Loucy (cell line): ENCODE measurements around the gene NAV1.

Experiments
- H2AFZ ChIP-seq: fragments of 200-600 bp; sonication (generic); 2 replicates; pipeline ENCODE4 v1.6.0; 2016; ENCODE audit warnings: antibody characterized with exemption, mild to moderate bottlenecking, low read length, moderate library complexity
- H3F3A ChIP-seq: fragments of 200-600 bp; 2 replicates; pipeline ENCODE4 v1.6.0; 2016; ENCODE audit warnings: antibody characterized with exemption, low read depth, mild to moderate bottlenecking
- H3K27me3 ChIP-seq: fragments of 200-600 bp; sonication (generic); 2 replicates; pipeline ENCODE4 v1.6.1; 2014; ENCODE audit warnings: low read length, mild to moderate bottlenecking; ENCODE audit not compliant: insufficient read depth, poor library complexity, severe bottlenecking
- H3K36me3 ChIP-seq: fragments of 200-600 bp; sonication (generic); 2 replicates; pipeline ENCODE4 v1.6.1; 2016; ENCODE audit warnings: low read length; ENCODE audit not compliant: insufficient read depth
- H3K4me1 ChIP-seq: fragments of 200-600 bp; sonication (generic); 2 replicates; pipeline ENCODE4 v1.5.1; 2014; ENCODE audit warnings: low read length, mild to moderate bottlenecking; ENCODE audit not compliant: insufficient read depth, poor library complexity, severe bottlenecking
- H3K4me2 ChIP-seq: fragments of 200-600 bp; sonication (generic); 2 replicates; pipeline ENCODE4 v1.6.0; 2014; ENCODE audit warnings: antibody characterized with exemption, low read length, low read depth, mild to moderate bottlenecking; ENCODE audit not compliant: poor library complexity, severe bottlenecking
- H3K4me3 ChIP-seq: fragments of 200-600 bp; sonication (generic); 2 replicates; pipeline ENCODE4 v1.5.1; 2014; ENCODE audit warnings: low read length, mild to moderate bottlenecking, mixed read lengths; ENCODE audit not compliant: poor library complexity, severe bottlenecking
- H3K79me2 ChIP-seq: fragments of 200-600 bp; sonication (generic); 2 replicates; pipeline ENCODE4 v1.6.1; 2014; ENCODE audit warnings: low read length; ENCODE audit not compliant: insufficient read depth
- H3K9ac ChIP-seq: fragments of 200-600 bp; sonication (generic); 2 replicates; pipeline ENCODE4 v1.6.0; 2014; ENCODE audit warnings: mild to moderate bottlenecking, low read depth, low read length, moderate library complexity; ENCODE audit not compliant: poor library complexity, severe bottlenecking
- H3K9me2 ChIP-seq: fragments of 200-600 bp; sonication (generic); replicated peaks from 2 replicates; pipeline ENCODE4 v1.6.1; 2016; ENCODE audit warnings: low read depth, low read length, mixed read lengths
- H3K9me3 ChIP-seq: fragments of 200-600 bp; sonication (generic); 2 replicates; pipeline ENCODE4 v1.6.1; 2014; ENCODE audit warnings: mild to moderate bottlenecking, antibody characterized with exemption, low read length, low read depth; ENCODE audit not compliant: insufficient read depth
- H4K20me1 ChIP-seq: fragments of 200-600 bp; sonication (generic); 2 replicates; pipeline ENCODE4 v1.6.0; 2014; ENCODE audit warnings: antibody characterized with exemption, low read length, mild to moderate bottlenecking; ENCODE audit not compliant: insufficient read depth, poor library complexity, severe bottlenecking
- EZH2phosphoT487 ChIP-seq: fragments of 200-600 bp; IDR thresholded peaks from 2 replicates; pipeline ENCODE4 v1.6.1; 2018; ENCODE audit warnings: antibody characterized with exemption, mild to moderate bottlenecking, moderate library complexity, borderline replicate concordance
- TF ChIP-seq, protein P1 (sequence below): fragments of 200-600 bp; sonication (generic); conservative IDR thresholded peaks from 2 replicates; pipeline ENCODE4 v1.5.1; 2014; ENCODE audit warnings: mild to moderate bottlenecking, antibody characterized with exemption, low read length

NAV1 gene

DNA sequence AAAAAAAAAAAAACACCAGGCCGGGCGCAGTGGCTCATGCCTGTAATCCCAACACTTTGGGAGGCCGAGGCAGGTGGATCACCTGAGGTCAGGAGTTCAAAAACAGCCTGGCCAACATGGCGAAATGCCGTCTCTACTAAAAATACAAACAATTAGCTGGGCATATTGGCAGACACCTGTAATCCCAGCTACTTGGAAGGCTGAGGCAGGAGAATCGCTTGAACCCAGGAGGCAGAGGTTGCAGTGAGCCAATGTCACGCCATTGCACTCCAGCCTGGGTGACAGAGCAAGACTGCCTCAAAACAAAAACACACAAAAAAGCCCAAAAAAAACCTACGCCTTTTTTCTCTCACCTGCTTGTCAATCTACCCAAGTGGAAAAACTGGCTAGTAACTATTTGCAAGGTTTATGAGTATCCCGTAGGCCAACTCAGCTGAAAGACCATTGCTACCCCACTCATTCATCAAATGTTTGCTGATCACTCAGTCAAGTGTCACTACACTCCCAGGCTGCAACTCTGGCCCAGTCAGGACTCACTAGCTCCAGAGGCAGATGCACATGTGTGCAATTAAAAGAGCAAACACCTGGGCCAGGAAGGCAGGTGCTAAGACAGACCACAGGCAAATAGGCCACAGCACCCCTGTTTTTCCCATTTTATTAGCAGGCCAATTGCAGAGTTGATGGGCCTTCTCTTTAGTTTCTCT is 34.0 kb upstream of the NAV1 start:
- Histone ChIP-seq H3K9me2 (no peaks in the 10 kb centered on the region), H4K20me1 (peaks cover 5% of the 10 kb centered on the region), H3K79me2 (peaks cover 79% of the 10 kb centered on the region), H3K9me3 (no peaks in the 10 kb centered on the region), H3K4me2 (peak overlapping the region; percentile 82), H3K27me3 (no peaks in the 10 kb centered on the region), H3K4me1 (peaks cover 63% of the 10 kb centered on the region), H3F3A (0 out of 2 replicates have a peak, but pooled peaks cover 4% of the 10 kb centered on the region), H2AFZ (no peak overlapping the region), H3K9ac (peak overlapping the region; percentile 96), H3K36me3 (no peaks in the 10 kb centered on the region), H3K4me3 (peak overlapping the region; percentile 86)
- no peak for TF ChIP-seq EZH2phosphoT487
- TF ChIP-seq, protein P1, sequence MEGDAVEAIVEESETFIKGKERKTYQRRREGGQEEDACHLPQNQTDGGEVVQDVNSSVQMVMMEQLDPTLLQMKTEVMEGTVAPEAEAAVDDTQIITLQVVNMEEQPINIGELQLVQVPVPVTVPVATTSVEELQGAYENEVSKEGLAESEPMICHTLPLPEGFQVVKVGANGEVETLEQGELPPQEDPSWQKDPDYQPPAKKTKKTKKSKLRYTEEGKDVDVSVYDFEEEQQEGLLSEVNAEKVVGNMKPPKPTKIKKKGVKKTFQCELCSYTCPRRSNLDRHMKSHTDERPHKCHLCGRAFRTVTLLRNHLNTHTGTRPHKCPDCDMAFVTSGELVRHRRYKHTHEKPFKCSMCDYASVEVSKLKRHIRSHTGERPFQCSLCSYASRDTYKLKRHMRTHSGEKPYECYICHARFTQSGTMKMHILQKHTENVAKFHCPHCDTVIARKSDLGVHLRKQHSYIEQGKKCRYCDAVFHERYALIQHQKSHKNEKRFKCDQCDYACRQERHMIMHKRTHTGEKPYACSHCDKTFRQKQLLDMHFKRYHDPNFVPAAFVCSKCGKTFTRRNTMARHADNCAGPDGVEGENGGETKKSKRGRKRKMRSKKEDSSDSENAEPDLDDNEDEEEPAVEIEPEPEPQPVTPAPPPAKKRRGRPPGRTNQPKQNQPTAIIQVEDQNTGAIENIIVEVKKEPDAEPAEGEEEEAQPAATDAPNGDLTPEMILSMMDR = no peak

DNA sequence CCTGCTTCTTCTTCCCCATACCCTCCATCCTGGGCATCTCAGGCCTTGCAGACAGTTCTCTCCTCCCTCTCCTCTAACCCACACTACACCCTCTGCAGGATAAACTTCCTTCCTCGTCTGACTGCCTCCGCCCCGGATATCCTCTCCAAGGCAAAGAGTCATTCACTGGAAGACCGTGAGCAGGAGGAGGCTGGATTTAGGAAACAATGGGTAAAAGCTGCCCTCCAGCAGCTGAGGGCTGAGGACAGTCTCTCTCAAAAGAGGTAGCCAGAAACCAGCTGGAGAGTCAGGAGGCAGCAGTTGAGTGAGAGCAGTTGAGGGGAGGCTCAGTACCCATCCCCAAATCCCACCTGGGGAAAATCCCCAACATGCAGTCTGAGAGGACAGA is 33.4 kb upstream of the NAV1 start:
- no peak overlapping the region for H2AFZ ChIP-seq
- peaks cover 5% of the 10 kb centered on the region for H4K20me1 ChIP-seq
- H3K9ac ChIP-seq = peak overlapping the region; percentile 96
- H3K9me2 ChIP-seq = no peaks in the 10 kb centered on the region
- 0 out of 2 replicates have a peak, but pooled peaks cover 4% of the 10 kb centered on the region for H3F3A ChIP-seq
- H3K4me3 ChIP-seq = peak overlapping the region; percentile 86
- H3K27me3 ChIP-seq = no peaks in the 10 kb centered on the region
- TF ChIP-seq EZH2phosphoT487 = no peak
- TF ChIP-seq, protein P1 = no peak
- no peaks in the 10 kb centered on the region for H3K9me3 ChIP-seq
- H3K4me1 ChIP-seq = peaks cover 62% of the 10 kb centered on the region
- H3K36me3 ChIP-seq = no peaks in the 10 kb centered on the region
- H3K79me2 ChIP-seq = peaks cover 75% of the 10 kb centered on the region
- H3K4me2 ChIP-seq = peak overlapping the region; percentile 82

DNA sequence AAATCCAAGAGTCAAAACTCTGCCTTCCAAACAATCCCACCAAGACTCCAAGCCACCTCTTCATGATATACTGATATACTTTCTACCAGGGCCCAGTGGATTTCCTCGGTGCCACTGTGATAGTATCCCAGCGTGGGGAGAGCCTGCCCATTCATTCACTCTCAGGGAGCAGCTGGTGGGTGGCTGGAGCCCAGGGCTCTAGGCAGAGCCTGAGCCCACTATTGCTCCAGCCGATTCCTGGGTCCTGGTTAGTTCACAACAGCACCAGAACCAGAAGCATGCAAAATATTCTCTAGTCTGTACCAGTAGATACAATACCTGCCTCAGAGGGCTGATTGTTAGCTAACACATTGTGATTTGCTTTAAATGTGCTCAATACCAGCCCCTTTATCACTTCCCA is 32.8 kb upstream of the NAV1 start:
- TF ChIP-seq, protein P1 = no peak
- TF ChIP-seq EZH2phosphoT487 = no peak
- Histone ChIP-seq H3K4me3 (peak overlapping the region; percentile 86), H3K36me3 (no peaks in the 10 kb centered on the region), H3K4me2 (peak overlapping the region; percentile 82), H4K20me1 (peaks cover 5% of the 10 kb centered on the region), H3K27me3 (no peaks in the 10 kb centered on the region), H3F3A (0 out of 2 replicates have a peak, but pooled peaks cover 4% of the 10 kb centered on the region), H3K9me2 (no peaks in the 10 kb centered on the region), H3K9me3 (no peaks in the 10 kb centered on the region), H2AFZ (peak overlapping the region; percentile 91), H3K4me1 (peaks cover 57% of the 10 kb centered on the region), H3K9ac (peak overlapping the region; percentile 96), H3K79me2 (peaks cover 69% of the 10 kb centered on the region)
